Measurements from ENCODE around the gene ANHX. TPM values are rescaled to one million over a fixed set of nuclear protein-coding genes. Genes with fewer than 3 reads are reported as not detected.

The ANHX gene
- total and polyA plus RNA-seq, 4 donors: not detected

DNA sequence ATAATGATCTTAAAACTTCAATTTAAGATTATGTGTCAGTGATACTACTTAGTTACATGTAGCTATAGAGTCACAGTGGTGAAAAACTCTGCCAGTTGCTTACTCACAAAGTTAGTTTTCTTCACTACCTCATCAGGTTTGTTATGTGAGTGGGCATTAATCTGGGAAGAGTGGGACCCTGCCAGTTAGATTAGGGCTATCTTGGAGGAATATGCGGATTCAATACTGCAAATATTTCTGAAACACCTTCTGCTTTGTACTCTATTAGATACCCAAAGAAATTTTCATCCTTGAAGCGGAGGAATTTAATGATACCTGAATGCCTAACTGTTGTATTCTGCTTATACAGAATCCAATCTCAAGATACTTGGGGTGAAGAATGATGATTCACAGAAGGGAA lies 29.3 kb downstream of the ANHX start:
- H3K9ac ChIP-seq (ENCODE audit: low read depth in 1 of 2, low read length in 2 of 2): no peak overlapping the region
- peaks cover 61 to 96% (median 78%) of the 10 kb centered on the region in 4 donors for H3K9me3 ChIP-seq (ENCODE audit: control insufficient read depth in 4 of 4, low read length in 3 of 4)
- H3K36me3 ChIP-seq (ENCODE audit: control insufficient read depth in 4 of 4, insufficient read depth in 3 of 4, low read depth in 1 of 4, low read length in 3 of 4): peaks cover 3 to 24% (median 21%) of the 10 kb centered on the region in 4 donors
- DNase-seq (ENCODE audit: low spot score): no peak
- H3K27me3 ChIP-seq (ENCODE audit: control insufficient read depth in 4 of 4, insufficient read depth in 4 of 4, low read length in 3 of 4): no peaks in the 10 kb centered on the region
- peak overlapping the region in 2 of 3 donors; percentile 62 to 63 for H3K4me3 ChIP-seq (ENCODE audit: low read depth in 1 of 3, low read length in 3 of 3)
- no peaks in the 10 kb centered on the region for H3K4me1 ChIP-seq (ENCODE audit: control insufficient read depth in 4 of 4, insufficient read depth in 4 of 4, low read length in 3 of 4)
- no peak overlapping the region for H3K27ac ChIP-seq (ENCODE audit: low read depth in 1 of 2, low read length in 2 of 2)
- TF ChIP-seq, protein P1, sequence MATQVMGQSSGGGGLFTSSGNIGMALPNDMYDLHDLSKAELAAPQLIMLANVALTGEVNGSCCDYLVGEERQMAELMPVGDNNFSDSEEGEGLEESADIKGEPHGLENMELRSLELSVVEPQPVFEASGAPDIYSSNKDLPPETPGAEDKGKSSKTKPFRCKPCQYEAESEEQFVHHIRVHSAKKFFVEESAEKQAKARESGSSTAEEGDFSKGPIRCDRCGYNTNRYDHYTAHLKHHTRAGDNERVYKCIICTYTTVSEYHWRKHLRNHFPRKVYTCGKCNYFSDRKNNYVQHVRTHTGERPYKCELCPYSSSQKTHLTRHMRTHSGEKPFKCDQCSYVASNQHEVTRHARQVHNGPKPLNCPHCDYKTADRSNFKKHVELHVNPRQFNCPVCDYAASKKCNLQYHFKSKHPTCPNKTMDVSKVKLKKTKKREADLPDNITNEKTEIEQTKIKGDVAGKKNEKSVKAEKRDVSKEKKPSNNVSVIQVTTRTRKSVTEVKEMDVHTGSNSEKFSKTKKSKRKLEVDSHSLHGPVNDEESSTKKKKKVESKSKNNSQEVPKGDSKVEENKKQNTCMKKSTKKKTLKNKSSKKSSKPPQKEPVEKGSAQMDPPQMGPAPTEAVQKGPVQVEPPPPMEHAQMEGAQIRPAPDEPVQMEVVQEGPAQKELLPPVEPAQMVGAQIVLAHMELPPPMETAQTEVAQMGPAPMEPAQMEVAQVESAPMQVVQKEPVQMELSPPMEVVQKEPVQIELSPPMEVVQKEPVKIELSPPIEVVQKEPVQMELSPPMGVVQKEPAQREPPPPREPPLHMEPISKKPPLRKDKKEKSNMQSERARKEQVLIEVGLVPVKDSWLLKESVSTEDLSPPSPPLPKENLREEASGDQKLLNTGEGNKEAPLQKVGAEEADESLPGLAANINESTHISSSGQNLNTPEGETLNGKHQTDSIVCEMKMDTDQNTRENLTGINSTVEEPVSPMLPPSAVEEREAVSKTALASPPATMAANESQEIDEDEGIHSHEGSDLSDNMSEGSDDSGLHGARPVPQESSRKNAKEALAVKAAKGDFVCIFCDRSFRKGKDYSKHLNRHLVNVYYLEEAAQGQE (IDR thresholded peaks at IDR 0.05): no peak
- TF ChIP-seq FOXA2 (IDR thresholded peaks at IDR 0.05) (no peak), TAF1 (conservative IDR thresholded peaks at IDR 0.05) (no peak), YY1 (IDR thresholded peaks at IDR 0.05) (no peak), JUND (IDR thresholded peaks at IDR 0.05) (no peak), GABPA (IDR thresholded peaks at IDR 0.05 in 1 of 2, conservative IDR thresholded peaks at IDR 0.05 in 1 of 2) (no peak), NR2F2 (IDR thresholded peaks at IDR 0.05) (no peak), HNF4A (conservative IDR thresholded peaks at IDR 0.05) (no peak), RAD21 (IDR thresholded peaks at IDR 0.05) (no peak), HNF4G (IDR thresholded peaks at IDR 0.05) (no peak), EGR1 (IDR thresholded peaks at IDR 0.05; ENCODE audit: low read depth in 2 of 2) (no peak), SP1 (IDR thresholded peaks at IDR 0.05) (no peak), FOXA1 (IDR thresholded peaks at IDR 0.05) (no peak), RXRA (IDR thresholded peaks at IDR 0.05) (no peak)
- TF ChIP-seq, protein P2, sequence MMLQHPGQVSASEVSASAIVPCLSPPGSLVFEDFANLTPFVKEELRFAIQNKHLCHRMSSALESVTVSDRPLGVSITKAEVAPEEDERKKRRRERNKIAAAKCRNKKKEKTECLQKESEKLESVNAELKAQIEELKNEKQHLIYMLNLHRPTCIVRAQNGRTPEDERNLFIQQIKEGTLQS (IDR thresholded peaks at IDR 0.05): no peak
- TF ChIP-seq, protein P3, sequence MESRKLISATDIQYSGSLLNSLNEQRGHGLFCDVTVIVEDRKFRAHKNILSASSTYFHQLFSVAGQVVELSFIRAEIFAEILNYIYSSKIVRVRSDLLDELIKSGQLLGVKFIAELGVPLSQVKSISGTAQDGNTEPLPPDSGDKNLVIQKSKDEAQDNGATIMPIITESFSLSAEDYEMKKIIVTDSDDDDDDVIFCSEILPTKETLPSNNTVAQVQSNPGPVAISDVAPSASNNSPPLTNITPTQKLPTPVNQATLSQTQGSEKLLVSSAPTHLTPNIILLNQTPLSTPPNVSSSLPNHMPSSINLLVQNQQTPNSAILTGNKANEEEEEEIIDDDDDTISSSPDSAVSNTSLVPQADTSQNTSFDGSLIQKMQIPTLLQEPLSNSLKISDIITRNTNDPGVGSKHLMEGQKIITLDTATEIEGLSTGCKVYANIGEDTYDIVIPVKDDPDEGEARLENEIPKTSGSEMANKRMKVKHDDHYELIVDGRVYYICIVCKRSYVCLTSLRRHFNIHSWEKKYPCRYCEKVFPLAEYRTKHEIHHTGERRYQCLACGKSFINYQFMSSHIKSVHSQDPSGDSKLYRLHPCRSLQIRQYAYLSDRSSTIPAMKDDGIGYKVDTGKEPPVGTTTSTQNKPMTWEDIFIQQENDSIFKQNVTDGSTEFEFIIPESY (IDR thresholded peaks at IDR 0.05): no peak
- TF ChIP-seq, protein P4, sequence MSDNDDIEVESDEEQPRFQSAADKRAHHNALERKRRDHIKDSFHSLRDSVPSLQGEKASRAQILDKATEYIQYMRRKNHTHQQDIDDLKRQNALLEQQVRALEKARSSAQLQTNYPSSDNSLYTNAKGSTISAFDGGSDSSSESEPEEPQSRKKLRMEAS (IDR thresholded peaks at IDR 0.05): no peak
- TF ChIP-seq, protein P5, sequence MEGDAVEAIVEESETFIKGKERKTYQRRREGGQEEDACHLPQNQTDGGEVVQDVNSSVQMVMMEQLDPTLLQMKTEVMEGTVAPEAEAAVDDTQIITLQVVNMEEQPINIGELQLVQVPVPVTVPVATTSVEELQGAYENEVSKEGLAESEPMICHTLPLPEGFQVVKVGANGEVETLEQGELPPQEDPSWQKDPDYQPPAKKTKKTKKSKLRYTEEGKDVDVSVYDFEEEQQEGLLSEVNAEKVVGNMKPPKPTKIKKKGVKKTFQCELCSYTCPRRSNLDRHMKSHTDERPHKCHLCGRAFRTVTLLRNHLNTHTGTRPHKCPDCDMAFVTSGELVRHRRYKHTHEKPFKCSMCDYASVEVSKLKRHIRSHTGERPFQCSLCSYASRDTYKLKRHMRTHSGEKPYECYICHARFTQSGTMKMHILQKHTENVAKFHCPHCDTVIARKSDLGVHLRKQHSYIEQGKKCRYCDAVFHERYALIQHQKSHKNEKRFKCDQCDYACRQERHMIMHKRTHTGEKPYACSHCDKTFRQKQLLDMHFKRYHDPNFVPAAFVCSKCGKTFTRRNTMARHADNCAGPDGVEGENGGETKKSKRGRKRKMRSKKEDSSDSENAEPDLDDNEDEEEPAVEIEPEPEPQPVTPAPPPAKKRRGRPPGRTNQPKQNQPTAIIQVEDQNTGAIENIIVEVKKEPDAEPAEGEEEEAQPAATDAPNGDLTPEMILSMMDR (IDR thresholded peaks at IDR 0.05; ENCODE audit: low read depth, low read length, missing input control): no peak
- WGBS: 99% methylated on average over 2 of the region's 2 CpGs

All from liver (tissue), 9 donors.